IMR-90 (cell line): ENCODE data around the gene FAM53C. TPM values are rescaled to one million over a fixed set of nuclear protein-coding genes. Genes with fewer than 3 reads are reported as not detected.
A peak's percentile ranks its signal among the peaks of the same experiment; 100 is the strongest.

Experiments
- ATAC-seq: fragments of 200-7000 bp; cut with Tn5 transposase; 2 replicates; pipeline ENCODE4 v1.9.1; 2020; ENCODE audit warnings: low read depth, mild to moderate bottlenecking, moderate library complexity
- BruUV-seq: library from RNA; stranded (reverse); fragments of 400-500 nt; replicated peaks from 2 replicates; lab custom pipeline; 2021; lab: Mats Ljungman, UMichigan
- CTCF ChIA-PET: fragments of 300-600 bp; formaldehyde crosslinking; extraction: SDS; loops from one replicate; lab custom pipeline; 2021; ENCODE audit warnings: antibody characterized with exemption; lab: Yijun Ruan, JAX
- POLR2A ChIA-PET: fragments of 300-600 bp; sonication (Branson Sonifier 250); formaldehyde crosslinking; loops from one replicate; lab custom pipeline; 2022; ENCODE audit warnings: antibody characterized with exemption; ENCODE audit not compliant: unreplicated experiment; lab: Charles Lee
- DNase-seq: peaks from one replicate; pipeline ENCODE4 v3.0.0; 2013
- H2AFZ ChIP-seq: replicated peaks from 2 replicates; pipeline ENCODE3; 2013; ENCODE audit warnings: low read length, mild to moderate bottlenecking; ENCODE audit not compliant: poor library complexity
- H2AK5ac ChIP-seq: 2 replicates; pipeline ENCODE4 v1.6.1; 2013; ENCODE audit warnings: low read depth, low read length, inconsistent platforms
- H2AK9ac ChIP-seq: replicated peaks from 2 replicates; pipeline ENCODE3; 2013; ENCODE audit warnings: mild to moderate bottlenecking, low read depth, low read length, moderate library complexity; ENCODE audit not compliant: poor library complexity
- H2BK120ac ChIP-seq: 2 replicates; pipeline ENCODE4 v1.6.1; 2013; ENCODE audit warnings: low read depth, low read length, inconsistent platforms
- H2BK15ac ChIP-seq: 3 replicates; pipeline ENCODE4 v1.6.1; 2013; ENCODE audit warnings: low read depth, low read length, inconsistent platforms
- H2BK20ac ChIP-seq: 2 replicates; pipeline ENCODE4 v1.6.1; 2013; ENCODE audit warnings: low read depth, mild to moderate bottlenecking, inconsistent platforms, low read length, moderate library complexity
- H2BK5ac ChIP-seq: 2 replicates; pipeline ENCODE4 v1.6.1; 2013; ENCODE audit warnings: mild to moderate bottlenecking, low read depth, low read length, inconsistent platforms; ENCODE audit not compliant: poor library complexity, severe bottlenecking
- H3K14ac ChIP-seq: replicated peaks from 2 replicates; pipeline ENCODE4 v1.6.1; 2013; ENCODE audit warnings: low read depth, low read length, inconsistent platforms
- H3K18ac ChIP-seq: 2 replicates; pipeline ENCODE4 v1.6.1; 2013; ENCODE audit warnings: low read depth, low read length, control low read depth
- H3K23ac ChIP-seq: 2 replicates; pipeline ENCODE4 v1.6.1; 2013; ENCODE audit warnings: low read depth, low read length, inconsistent platforms
- H3K27ac ChIP-seq: 2 replicates; pipeline ENCODE4 v1.5.1; 2013; ENCODE audit warnings: mild to moderate bottlenecking, control low read depth, low read length; ENCODE audit not compliant: insufficient read depth
- H3K27me3 ChIP-seq: 2 replicates; pipeline ENCODE4 v1.6.1; 2013; ENCODE audit warnings: low read length; ENCODE audit not compliant: control insufficient read depth, insufficient read depth
- H3K36me3 ChIP-seq: 2 replicates; pipeline ENCODE4 v1.6.1; 2013; ENCODE audit warnings: low read length, mixed read lengths; ENCODE audit not compliant: control insufficient read depth, insufficient read depth
- H3K4ac ChIP-seq: 2 replicates; pipeline ENCODE4 v1.6.1; 2013; ENCODE audit warnings: low read depth, low read length, inconsistent platforms
- H3K4me1 ChIP-seq: 2 replicates; pipeline ENCODE4 v1.6.1; 2013; ENCODE audit warnings: low read length, mixed read lengths; ENCODE audit not compliant: control insufficient read depth, insufficient read depth
- H3K4me2 ChIP-seq: 2 replicates; pipeline ENCODE4 v1.6.1; 2013; ENCODE audit warnings: low read depth, mild to moderate bottlenecking, control low read depth, low read length, moderate library complexity
- H3K4me3 ChIP-seq: 2 replicates; pipeline ENCODE4 v1.5.1; 2013; ENCODE audit warnings: low read depth, mild to moderate bottlenecking, control low read depth, low read length, moderate library complexity; ENCODE audit not compliant: insufficient read depth
- H3K56ac ChIP-seq: 2 replicates; pipeline ENCODE4 v1.6.1; 2013; ENCODE audit warnings: low read length, inconsistent platforms; ENCODE audit not compliant: insufficient read depth; ENCODE audit errors: extremely low read depth
- H3K79me1 ChIP-seq, 2 experiments: 2 replicates each; pipeline ENCODE4 v1.6.1; 2013; ENCODE audit warnings: low read length in 2 of 2, inconsistent platforms in 1 of 2, low read depth in 1 of 2
- H3K9ac ChIP-seq: 2 replicates; pipeline ENCODE4 v1.6.1; 2013; ENCODE audit warnings: low read depth, low read length, control low read depth
- H3K9me1 ChIP-seq: 2 replicates; pipeline ENCODE4 v1.6.1; 2013; ENCODE audit warnings: low read length, inconsistent platforms; ENCODE audit not compliant: insufficient read depth
- H3K9me3 ChIP-seq: 2 replicates; pipeline ENCODE4 v1.6.1; 2013; ENCODE audit warnings: low read length; ENCODE audit not compliant: control insufficient read depth, insufficient read depth
- H4K20me1 ChIP-seq: 2 replicates; pipeline ENCODE4 v1.6.1; 2013; ENCODE audit warnings: low read length, inconsistent platforms; ENCODE audit not compliant: insufficient read depth
- H4K5ac ChIP-seq: 2 replicates; pipeline ENCODE4 v1.6.1; 2013; ENCODE audit warnings: mild to moderate bottlenecking, low read depth, low read length, control low read depth
- H4K8ac ChIP-seq, 2 experiments: 2 replicates each; pipeline ENCODE4 v1.6.1; 2013; ENCODE audit warnings: low read depth in 2 of 2, low read length in 2 of 2, control low read depth in 1 of 2, inconsistent platforms in 1 of 2
- H4K91ac ChIP-seq: 2 replicates; pipeline ENCODE4 v1.6.1; 2013; ENCODE audit warnings: low read depth, low read length, inconsistent platforms; ENCODE audit not compliant: insufficient read depth
- CEBPB ChIP-seq: IDR thresholded peaks from 2 replicates; pipeline ENCODE4 v1.6.1; 2012; ENCODE audit warnings: low read depth, low read length, improper control_type of control experiment
- MAFK ChIP-seq: IDR thresholded peaks from 2 replicates; pipeline ENCODE4 v1.6.1; 2012; ENCODE audit warnings: low read depth, low read length, improper control_type of control experiment
- MAZ ChIP-seq: IDR thresholded peaks from 2 replicates; pipeline ENCODE4 v1.6.1; 2012; ENCODE audit warnings: low read depth, mild to moderate bottlenecking, low read length, improper control_type of control experiment, moderate library complexity, borderline replicate concordance
- MXI1 ChIP-seq: IDR thresholded peaks from 2 replicates; pipeline ENCODE4 v1.6.1; 2012; ENCODE audit warnings: low read depth, mild to moderate bottlenecking, low read length, moderate library complexity, borderline replicate concordance
- NFE2L2 ChIP-seq: fragments of 150-350 bp; IDR thresholded peaks from 2 replicates; pipeline ENCODE4 v1.6.1; 2016; ENCODE audit warnings: low read depth, mild to moderate bottlenecking, low read length
- POLR2A ChIP-seq: IDR thresholded peaks from 2 replicates; pipeline ENCODE4 v1.6.1; 2012; ENCODE audit warnings: mild to moderate bottlenecking, low read depth, low read length
- RAD21 ChIP-seq: IDR thresholded peaks from 2 replicates; pipeline ENCODE4 v1.6.1; 2012; ENCODE audit warnings: low read length, improper control_type of control experiment
- USF2 ChIP-seq: fragments of 150-350 bp; IDR thresholded peaks from 2 replicates; pipeline ENCODE4 v1.6.1; 2017; ENCODE audit warnings: mild to moderate bottlenecking, antibody characterized with exemption, low read length, low read depth
- WGBS, 2 experiments: methylation state at CpG; one replicate each; pipeline versions ENCODE4 v1.1.5 to v1.1.7; 2013; ENCODE audit warnings: missing lambda C conversion rate in 2 of 2; ENCODE audit not compliant: insufficient read length in 1 of 2; ENCODE audit errors: extremely low coverage in 2 of 2; 5-methylcytosine and 5-hydroxymethylcytosine counted together
- dilution Hi-C: fragments of 300-500 bp; cut with HindIII; formaldehyde crosslinking; loops from one replicate; pipeline ENCODE4 v1.14.3; 2018; ENCODE audit warnings: low sequenced_read_pairs; ENCODE audit not compliant: unreplicated experiment
- in situ Hi-C: fragments of 300-500 bp; cut with MboI; formaldehyde crosslinking; loops from 3 replicates; pipeline ENCODE4 v1.14.3; 2019; ENCODE audit warnings: low sequenced_read_pairs, inconsistent platforms, mixed read lengths
- intact Hi-C: fragments of 100-400 bp; cut with micrococcal nuclease; formaldehyde crosslinking; loops from 2 replicates; pipeline ENCODE4 v1.10.0; 2022
- polyA plus RNA-seq, 3 experiments: library from polyadenylated mRNA; depleted of rRNA; stranded (reverse); fragments of >200 nt; gene quantifications; 2 replicates each; pipeline ENCODE4 v1.2.3, GENCODE V29; 2012; ENCODE audit warnings: low replicate concordance in 1 of 3
- total RNA-seq: library from RNA; depleted of rRNA; stranded (reverse); fragments of >200 nt; gene quantifications from 2 replicates; pipeline ENCODE4 v1.2.3, GENCODE V29; 2012

Gene FAM53C
- total and polyA plus RNA-seq, 2 of the 4 experiments (the other 2 are of a cell fraction): 21.5 to 25.6 TPM

GRCh38 chr5:138331449-138332368, 6.4 kb upstream of the FAM53C start, which contains the start of gene CDC25C:
Gene CDC25C, minus strand, starts transcription at chr5:138331804. Its CDS starts 624 bp downstream, at chr5:138331180.
- WGBS, 2 experiments: 4% methylated on average over 19 of the region's 55 CpGs; no CpG with 5 or more reads in 1 of the 2 experiments
- dilution Hi-C loops: no loop called here

More at GRCh38 chr5:138331449-138332368, 6.4 kb upstream of the FAM53C start, which contains the start of gene CDC25C:
- Histone ChIP-seq H3K18ac (no peak within 1 kb of the TSS), H3K23ac (no peak within 1 kb of the TSS), H3K4me2 (peak within 1 kb of the TSS; percentile 87), H2AFZ (peak within 1 kb of the TSS; percentile 95), H3K4ac (peak within 1 kb of the TSS; percentile 45), H3K4me3 (peak within 1 kb of the TSS; percentile 56), H3K79me1 (peaks cover 3 to 7% of the 10 kb centered on the region in 2 experiments; a peak in 2 of 4 replicates), H3K9me3 (no peaks in the 10 kb centered on the region), H2BK20ac (no peak within 1 kb of the TSS), H4K8ac (peak within 1 kb of the TSS in 1 of 2 experiments; percentile 10; a peak in 2 of 4 replicates), H3K36me3 (no peaks in the 10 kb centered on the region), H4K5ac (no peak within 1 kb of the TSS), H3K56ac (peak within 1 kb of the TSS; percentile 34; the same call in 1 of the 2 replicates), H3K27me3 (no peaks in the 10 kb centered on the region), H2AK9ac (peak within 1 kb of the TSS; percentile 89), H4K91ac (peak within 1 kb of the TSS; percentile 53), H3K4me1 (0 out of 2 replicates have a peak, but pooled peaks cover 2% of the 10 kb centered on the region), H2BK120ac (no peak within 1 kb of the TSS), H3K9me1 (no peaks in the 10 kb centered on the region), H4K20me1 (no peaks in the 10 kb centered on the region), H3K27ac (peak within 1 kb of the TSS; percentile 1; the same call in 1 of the 2 replicates), H3K14ac (no peak within 1 kb of the TSS; the same call in 1 of the 2 replicates), H2BK5ac (peak within 1 kb of the TSS; percentile 29), H3K9ac (peak within 1 kb of the TSS; percentile 44; the same call in 1 of the 2 replicates), H2BK15ac (no peak within 1 kb of the TSS), H2AK5ac (no peak within 1 kb of the TSS)
- ATAC-seq (peak; percentile 100), DNase-seq (peak; percentile 99)
- TF ChIP-seq MAZ: peak; percentile 56; the same call in 1 of the 2 replicates
- no peak for TF ChIP-seq RAD21
- peak; percentile 80; the same call in 1 of the 2 replicates for TF ChIP-seq POLR2A
- TF ChIP-seq CEBPB: no peak
- peak; percentile 34; the same call in 1 of the 2 replicates for TF ChIP-seq MAFK
- TF ChIP-seq NFE2L2: no peak
- peak; percentile 54; the same call in 1 of the 2 replicates for TF ChIP-seq USF2
- TF ChIP-seq MXI1: peak; percentile 88
- intact Hi-C loops: no loop called here
- in situ Hi-C loops: no loop called here
- ChIA-PET CTCF (interaction anchor here (1.2 kb wide), 2 partner anchors 11 to 21 kb away, joined by 3 to 4 read pairs; partner anchors contain the start of gene KDM3B), POLR2A (no interaction called here)
- BruUV-seq: no TSS peak
